ENCODE data around the gene SNTG2.
"Not testable (repeated sequence)": the region's sequence is repeated elsewhere in the genome, so short reads cannot be mapped to it uniquely, and the experiment has no call there.

Gene SNTG2

DNA sequence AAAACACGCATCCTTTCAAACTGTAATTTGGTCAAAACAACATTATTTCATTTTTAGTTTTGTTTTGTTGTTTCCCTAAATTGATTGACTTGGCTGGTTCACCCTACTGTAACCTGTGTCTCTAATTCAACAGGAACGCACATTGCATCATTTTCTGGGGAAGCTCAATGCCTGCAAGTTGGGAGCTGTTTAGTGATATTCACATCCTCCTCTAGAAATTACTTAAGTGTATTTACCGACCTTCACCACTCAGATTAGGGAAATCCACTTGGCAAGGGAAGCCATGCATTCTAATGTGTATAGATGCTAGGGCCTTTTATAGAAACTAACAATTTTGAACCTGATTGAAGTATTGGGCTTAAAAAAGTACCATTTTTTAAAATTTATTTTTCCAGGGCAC lies 455.3 kb downstream of the SNTG2 start:
- DNase-seq = no peak

DNA sequence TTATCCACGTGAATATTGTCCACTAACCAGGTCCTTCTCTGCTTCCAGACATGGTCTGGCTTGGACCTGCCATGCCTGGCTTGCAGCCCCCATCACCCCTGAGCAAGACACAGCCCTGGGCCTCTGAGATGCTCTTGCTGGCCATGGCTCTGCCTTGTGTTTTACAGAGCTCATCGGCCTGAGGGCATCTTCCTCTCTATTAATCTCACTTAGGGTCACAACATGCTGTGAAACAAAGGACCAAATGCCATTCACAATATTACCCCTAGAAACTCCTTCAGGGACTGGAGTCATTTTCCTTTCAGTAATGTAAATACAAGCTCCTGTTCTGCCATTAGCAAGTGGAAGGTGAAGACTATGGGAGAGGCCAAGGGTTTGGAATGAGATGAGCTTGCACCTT lies 455.8 kb downstream of the SNTG2 start:
- DNase-seq = no peak

GRCh38 chr2:1407950-1408675 lies 457.5 kb downstream of the SNTG2 start:
- peak in 12 of 56 donors; percentile 5 to 56 (median 26) for DNase-seq

- no peak for DNase-seq
Measured at GRCh38 chr2:1413156-1413710, 462.6 kb downstream of the SNTG2 start, which contains the start of gene TPO. Gene TPO (plus strand): TSS chr2:1413463. CDS start chr2:1414409, 946 bp downstream.

- no peak for DNase-seq
Measured at GRCh38 chr2:1414121-1414520, 463.5 kb downstream of the SNTG2 start.

DNA sequence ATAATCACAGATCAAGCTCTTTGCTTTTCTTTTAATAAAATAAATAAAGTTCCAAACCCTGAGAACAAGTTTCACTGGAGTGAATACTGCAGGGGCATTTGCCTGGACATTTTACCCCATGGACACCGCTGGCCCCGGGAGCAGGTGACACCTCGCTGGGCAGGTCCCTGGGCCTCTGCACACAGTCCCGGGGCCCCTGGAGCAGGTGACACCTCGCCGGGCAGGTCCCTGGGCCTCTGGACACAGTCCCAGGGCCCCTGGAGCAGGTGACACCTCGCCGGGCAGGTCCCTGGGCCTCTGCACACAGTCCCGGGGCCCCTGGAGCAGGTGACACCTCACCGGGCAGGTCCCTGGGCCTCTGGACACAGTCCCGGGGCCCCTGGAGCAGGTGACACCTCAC lies 464.3 kb downstream of the SNTG2 start:
- not testable (repeated sequence) for DNase-seq

- DNase-seq = no peak
Measured at GRCh38 chr2:1415501-1415900, 464.9 kb downstream of the SNTG2 start.

All from nucleus accumbens (tissue), 56 donors.